Measurements from ENCODE around the gene WFS1.

WFS1 gene, protein sequence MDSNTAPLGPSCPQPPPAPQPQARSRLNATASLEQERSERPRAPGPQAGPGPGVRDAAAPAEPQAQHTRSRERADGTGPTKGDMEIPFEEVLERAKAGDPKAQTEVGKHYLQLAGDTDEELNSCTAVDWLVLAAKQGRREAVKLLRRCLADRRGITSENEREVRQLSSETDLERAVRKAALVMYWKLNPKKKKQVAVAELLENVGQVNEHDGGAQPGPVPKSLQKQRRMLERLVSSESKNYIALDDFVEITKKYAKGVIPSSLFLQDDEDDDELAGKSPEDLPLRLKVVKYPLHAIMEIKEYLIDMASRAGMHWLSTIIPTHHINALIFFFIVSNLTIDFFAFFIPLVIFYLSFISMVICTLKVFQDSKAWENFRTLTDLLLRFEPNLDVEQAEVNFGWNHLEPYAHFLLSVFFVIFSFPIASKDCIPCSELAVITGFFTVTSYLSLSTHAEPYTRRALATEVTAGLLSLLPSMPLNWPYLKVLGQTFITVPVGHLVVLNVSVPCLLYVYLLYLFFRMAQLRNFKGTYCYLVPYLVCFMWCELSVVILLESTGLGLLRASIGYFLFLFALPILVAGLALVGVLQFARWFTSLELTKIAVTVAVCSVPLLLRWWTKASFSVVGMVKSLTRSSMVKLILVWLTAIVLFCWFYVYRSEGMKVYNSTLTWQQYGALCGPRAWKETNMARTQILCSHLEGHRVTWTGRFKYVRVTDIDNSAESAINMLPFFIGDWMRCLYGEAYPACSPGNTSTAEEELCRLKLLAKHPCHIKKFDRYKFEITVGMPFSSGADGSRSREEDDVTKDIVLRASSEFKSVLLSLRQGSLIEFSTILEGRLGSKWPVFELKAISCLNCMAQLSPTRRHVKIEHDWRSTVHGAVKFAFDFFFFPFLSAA

DNA sequence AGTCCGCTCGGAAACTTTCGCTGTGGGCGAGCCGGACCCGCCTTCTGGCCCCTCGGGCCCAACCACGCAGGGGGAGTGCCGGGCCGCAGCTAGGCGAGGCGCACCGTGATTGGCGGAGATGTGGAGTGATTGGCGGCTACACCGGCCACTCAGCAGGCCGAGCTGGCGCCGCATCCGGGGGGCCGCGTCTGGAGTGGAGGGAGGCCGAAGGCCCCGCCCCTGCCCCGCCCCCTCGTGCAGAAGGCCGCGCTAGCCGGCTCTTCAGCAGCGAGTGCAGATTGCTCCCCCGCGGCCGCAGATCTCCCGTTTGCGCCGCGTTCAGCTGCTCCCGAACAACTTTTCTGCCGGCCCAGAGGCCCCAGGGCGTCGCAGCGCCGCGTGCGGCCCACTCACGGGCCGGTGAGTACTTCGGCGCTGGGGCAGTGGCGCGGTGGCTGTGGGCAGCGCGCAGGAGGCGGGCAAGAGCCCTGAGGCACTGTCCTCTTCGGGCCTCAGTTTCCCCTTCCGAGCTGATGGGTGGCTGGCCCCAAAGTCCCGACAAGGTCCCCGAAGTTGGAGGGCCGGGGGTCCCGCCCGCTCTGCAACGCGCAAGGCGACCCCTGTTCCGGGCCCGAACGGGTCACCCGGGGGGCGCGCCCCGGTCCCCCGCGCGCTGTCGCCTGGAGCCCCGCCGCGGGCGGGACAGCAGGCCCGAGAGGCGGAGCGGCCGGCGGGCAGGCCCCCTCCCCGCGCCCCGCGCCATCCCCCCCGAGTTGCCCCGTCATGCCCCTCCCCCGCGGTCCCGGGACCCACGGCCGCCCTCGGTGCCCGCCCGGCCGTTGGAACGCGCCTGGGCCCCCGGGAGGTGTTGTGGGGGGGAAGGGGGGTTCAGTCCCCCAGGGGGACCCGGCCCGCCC is at the start of gene WFS1:
WFS1 (plus strand) TSS at position 235 of the 896 bp plus-strand sequence. CDS start 7,606 bp downstream, outside the sequence.
- DNase-seq (ENCODE audit: low read depth in 2 of 3, low spot score in 1 of 3), result peak; percentile 96 to 99 (median 96)

DNA sequence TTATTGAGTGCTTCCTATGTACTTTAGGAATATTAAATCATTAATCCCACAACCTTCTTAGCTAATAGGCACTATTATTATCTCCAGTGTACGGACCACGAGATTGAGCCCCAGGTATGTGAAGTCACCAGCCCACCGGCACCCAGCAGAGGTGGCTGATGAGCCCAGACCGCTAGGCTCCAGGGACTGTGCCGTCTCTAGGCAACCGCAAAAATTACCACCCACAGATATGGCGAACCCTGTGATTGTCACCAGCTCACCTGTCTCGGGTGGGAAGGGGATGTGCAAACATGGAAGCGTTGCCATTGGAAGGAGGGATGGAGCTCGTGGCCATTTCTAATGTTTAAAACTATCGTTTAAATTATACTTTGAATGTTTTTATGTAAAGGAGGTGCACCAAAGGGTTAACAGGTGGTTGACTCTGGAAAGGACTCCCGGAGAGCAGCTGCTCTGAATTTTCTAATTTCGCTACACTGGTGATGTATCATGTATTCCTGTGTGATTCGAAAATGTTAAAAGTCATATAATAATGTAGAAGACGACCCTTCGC is 48.3 kb upstream of the WFS1 start:
- DNase-seq (ENCODE audit: low read depth in 2 of 3, low spot score in 1 of 3), result no peak

DNA sequence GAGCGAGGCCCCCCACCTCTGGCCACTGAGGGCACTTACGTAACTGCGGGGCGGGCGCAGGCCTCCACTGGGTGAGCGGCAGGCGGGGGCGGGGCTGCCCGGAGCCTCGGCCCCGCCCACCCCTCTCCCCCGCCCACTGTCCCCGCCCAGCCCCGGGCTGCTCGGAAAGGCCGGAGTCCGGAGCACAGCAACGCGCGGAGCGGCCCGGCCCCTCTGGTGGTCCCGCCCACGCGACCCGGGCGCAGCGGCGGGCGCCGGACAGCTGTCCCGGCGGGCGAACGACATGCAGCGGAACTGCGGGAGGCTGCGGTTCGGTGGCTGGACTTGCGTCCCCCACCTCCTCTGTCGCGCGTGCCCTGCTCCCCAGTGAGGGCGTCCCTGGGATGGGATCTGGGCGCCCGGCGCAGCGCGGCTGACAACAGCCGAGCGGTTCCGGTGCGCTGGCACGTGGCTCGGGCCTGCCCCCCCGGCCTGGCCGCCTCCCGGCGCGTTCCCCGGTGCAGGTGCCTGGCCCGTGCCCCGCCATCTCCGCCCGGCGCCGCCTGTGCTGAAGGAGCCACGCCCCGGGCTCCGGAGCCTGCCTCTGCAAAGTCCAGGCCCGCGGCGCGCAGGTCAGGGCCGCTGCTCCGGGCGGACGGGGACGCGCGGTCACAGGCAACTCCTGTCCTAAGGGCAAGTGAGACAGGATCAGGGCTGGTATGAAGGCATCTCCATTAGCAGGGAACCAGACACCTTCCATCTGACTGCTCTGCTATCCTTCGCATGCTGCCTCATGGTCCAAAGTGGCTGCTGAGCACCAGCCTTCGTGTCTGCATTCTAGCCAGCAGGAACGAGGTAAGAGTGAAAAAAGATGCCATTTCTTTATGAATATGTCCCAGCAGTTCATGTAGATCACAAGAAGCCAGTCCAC is 47.5 kb upstream of the WFS1 start:
- DNase-seq (ENCODE audit: low read depth in 2 of 3, low spot score in 1 of 3), result no peak

DNA sequence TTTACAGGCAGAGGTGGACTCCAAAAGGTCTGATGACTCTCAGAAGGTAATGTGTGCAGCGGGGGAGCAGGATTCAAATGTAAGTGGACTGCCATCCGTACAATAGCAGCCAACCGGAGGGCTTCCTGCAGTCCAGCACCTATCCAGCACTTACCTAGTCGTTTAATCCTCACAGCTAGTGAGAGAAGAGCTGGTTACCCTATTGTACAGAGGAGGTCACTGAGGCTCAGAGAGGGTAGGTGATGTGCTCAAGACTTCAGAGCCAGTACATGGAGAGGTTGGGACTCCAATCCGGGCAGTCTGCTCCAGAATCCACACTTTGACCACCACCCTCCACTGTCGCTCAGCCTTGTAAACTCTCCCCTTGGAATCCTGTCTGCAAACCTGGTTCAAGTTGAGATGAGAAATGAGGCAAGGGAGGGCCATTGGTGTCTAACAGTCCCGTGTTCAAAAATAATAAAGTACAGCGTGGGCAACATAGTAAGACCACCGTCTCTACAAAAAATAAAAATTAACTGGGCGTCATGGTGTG is 46.8 kb upstream of the WFS1 start:
- no peak for DNase-seq (ENCODE audit: low read depth in 2 of 3, low spot score in 1 of 3)

DNA sequence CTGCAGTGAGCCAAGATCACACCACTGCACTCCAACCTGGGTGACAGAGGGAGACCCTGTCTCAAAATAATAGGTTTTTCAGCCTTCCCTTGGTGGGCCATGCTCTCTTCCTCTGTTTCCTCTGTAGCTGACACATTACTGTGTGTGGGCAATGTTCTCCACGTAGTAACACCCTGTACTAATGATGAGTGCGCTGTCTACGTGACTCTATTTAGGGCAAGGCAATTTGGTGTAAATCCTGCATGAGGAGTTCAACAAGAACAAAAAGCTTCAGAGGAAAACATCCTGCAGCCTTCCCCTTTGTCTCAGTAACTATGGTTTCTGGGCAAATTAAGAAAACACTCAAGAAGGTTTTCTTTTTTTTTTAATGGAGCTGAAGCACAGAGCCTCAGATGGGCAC is 44.9 kb upstream of the WFS1 start:
- no peak for DNase-seq (ENCODE audit: low read depth in 2 of 3, low spot score in 1 of 3)

DNA sequence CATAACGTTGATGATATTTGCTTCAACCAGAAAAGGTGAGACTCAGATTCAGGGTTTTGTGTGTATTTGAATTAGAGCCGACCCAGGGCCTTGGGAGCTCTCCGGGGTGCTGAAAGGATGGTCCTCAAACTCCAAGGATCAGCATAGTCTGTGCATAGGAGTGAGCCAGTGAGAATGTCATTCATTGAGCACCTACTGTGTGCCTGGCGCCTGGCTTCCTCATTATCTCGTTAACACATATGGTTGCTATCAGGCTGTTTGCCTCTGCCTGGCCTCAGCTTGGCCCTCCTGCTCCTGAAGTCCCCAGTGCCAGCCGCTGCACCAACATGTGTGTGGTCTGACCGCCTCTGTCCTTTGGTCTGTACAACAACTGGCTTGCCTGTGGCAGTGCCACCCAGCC is 44.2 kb upstream of the WFS1 start:
- no peak for DNase-seq (ENCODE audit: low read depth in 2 of 3, low spot score in 1 of 3)

DNA sequence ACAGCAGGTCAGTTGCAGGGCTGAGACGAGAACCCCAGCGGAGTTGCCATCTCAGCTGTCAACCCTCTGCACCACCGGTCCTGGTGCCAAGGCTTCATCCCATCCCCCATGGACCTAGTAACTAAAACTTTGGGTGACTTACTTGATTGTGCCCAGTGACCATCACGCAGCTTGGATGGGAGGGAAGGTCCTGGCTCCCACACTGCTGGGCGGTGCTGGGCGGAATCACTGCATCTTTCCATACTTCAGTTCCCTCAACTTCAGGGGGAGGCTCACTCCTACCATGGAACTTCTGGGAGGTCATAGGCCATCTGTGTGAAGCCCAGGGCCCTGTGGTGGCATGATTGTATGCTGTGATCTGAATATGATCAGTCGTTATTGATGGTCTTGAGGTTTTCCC is 43.1 kb upstream of the WFS1 start:
- DNase-seq (ENCODE audit: low read depth in 2 of 3, low spot score in 1 of 3), result no peak

DNA sequence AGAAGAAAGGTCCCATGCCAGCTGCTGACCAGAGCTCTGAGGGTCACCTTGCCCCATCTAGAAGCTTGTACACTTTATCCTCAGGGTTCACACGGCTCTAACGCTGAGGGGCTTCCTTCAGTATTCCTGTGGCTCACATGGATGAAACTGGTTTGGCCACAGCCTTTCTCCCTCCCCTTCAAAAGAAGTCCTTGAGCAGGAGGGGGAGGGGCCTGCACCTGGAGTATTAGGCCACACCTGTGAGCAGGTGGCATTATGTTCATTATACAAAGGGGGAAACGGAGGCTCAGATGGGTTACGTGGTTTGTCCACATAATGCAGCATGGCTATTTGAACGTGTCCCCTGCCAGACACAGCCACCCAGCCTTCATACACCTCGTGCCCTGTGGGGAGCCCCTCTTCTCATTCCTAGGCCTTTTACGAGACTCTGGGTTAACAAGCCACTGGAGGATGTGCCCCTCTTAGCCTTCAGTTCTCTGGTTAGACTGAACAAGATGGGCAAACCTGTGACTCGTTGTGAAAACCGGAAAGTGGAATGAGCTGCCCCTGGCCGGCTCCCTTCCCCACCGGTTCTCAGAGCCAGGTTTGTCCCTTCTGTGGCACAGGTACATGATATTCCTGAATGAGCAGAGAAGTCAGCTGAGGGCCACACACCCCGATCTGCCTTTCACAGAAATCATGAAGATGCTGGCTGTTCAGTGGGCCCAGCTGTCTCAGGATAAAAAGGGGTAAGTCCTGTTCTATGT is 42.1 kb upstream of the WFS1 start:
- no peak for DNase-seq (ENCODE audit: low read depth in 2 of 3, low spot score in 1 of 3)

DNA sequence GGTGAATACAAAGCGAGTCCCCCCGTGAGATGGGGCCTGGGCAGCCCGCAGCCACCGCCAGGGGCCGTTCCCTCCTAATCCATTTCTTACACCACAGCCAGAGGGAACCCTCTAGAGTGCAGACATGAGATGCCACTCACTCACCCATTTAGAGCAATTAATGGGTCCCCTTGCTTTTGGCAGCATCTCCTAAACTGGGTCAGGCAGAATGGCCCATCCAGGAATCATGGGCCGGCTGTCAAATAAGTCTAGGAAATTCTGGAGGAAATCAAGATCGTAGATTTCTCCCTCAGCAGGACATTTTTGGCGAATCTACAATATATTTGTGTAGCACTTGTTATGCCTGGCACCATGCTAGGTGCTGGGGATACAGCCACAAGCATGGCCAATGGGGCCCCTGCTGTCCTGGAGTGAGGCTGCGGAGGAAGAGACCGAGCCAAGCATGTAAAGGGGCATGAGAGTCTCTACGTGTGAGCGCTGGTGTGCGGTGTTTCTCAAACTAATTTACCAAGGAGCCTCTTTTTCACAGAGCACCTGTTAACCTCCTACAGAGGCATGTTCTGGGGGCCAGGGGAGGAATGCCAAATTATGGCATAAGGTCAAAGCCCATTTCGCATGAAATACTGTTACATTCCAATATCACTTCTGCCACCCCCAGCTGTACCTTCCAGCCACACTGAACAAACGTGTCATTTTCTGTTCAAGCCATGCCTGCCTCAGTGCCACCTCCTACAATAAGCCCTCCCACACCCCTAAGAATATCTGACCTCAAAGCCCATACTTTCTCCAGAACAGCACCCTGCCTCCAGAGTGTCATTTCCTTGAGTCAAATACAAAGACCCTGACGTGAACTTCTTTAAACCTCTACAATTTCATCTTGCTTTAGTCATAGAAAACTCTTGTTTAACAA is 41.2 kb upstream of the WFS1 start:
- no peak for DNase-seq (ENCODE audit: low read depth in 2 of 3, low spot score in 1 of 3)

DNA sequence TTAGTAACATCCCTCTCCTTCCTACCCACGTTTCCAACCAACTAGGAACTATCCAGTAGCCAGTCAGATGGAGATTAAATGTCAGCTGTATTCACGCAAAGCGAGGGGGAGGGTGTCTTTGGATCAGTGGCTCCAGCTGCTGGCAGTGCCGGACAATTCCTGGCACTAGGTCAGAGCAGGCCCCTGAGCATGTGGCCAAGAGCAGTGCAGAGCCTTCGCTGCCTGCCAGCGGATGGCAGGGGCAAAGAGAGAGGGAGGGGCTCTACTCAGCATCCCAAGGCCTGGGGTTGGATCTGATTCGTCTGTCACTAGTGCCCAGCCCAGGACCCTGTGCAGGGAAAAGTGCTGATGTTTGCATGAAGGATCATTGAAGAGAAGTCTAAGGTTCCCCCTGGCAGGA is 40.6 kb upstream of the WFS1 start:
- DNase-seq (ENCODE audit: low read depth in 2 of 3, low spot score in 1 of 3), result no peak

DNA sequence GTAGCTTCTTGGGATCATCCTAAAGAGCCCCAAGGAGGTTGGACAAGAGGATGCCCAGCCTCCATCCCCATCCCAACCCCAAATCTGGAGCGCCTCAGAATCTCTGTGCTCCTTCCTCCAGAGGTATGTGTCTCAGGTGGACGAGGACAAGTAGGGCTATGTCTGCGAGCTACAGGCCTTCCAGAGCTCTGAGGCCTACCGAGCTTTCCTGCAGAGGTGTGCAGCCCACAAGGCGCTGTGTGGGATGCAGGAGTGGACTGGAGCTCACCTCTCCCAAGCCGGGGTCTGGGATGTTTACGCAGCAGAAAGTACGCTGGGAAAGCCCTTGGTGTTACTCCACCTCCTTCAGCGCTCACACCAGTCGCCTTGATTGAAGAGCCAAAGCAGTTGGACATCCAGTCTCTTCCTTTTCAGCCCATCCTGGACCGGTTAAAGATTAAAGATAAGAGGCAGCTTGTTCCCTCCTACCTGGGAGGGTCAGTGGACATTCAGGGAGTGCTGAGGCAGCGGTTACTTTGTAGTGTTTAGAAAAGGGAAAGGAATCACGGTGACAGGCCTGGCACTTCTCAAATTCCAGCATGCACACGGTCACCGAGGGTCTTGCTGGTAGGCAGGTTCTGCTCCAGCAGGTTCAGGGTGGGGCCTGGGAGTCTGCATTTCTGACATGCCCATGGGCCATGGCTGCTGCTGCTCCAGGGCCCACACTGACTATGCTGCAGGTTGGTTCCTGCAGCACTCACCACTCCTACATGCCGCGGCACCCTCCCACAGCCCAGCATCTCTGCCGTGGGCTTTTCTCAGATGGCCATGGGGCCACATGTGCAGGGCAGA is 39.8 kb upstream of the WFS1 start:
- no peak for DNase-seq (ENCODE audit: low read depth in 2 of 3, low spot score in 1 of 3)

DNA sequence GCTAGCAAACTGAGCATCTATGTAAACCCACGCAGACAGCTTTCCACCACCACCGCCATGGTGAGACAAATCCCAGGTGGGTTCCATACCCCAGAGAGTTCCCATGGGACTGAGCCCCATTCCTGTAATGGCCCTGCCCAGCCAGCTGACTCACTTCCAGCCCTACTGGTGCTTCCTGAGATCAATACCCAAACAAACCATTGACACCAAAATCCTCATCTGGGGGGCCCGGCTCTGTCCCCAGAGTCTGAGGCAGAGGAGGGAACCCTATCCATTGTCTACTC is 39.2 kb upstream of the WFS1 start:
- DNase-seq (ENCODE audit: low read depth in 2 of 3, low spot score in 1 of 3), result no peak

DNA sequence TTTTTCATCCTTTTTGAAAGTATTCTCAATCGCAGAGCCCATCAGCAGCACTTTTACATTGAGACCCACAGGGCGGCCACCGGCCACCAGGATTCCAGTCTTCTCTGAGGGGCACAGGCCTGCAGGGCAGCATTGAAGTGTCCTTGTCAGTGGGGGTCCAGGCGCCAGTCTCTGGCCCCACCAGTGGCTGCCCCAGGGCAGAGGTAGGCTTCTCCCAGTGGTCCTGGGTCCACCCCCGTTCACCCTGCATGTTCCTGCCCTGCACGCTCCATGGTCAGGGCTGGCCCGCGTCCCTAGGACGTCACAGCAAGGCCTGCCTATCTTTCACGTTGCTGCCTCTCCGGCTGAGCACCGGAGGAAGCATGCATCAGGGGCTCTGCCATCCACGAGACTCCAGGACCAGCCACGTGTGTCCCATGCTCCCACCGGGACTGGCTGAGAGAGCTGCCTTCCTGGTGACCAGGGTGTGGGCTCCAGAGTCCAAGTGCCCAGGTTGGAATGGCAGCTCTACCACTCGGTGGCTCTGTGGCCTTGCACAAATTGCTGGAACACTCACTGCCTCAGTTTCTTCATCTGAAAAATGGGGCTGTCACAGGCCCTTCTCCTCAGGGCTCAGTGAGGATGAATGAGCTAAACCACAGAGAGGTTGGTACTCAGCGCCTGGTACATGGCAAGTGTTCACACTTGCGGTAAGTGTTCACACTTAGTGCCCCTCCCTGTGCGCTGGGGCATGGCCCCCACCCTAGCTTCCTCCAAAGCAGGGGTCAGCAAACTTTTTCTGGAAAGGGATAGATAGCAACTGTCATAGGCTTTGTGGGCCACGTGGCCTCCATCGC is 38.6 kb upstream of the WFS1 start:
- DNase-seq (ENCODE audit: low read depth in 2 of 3, low spot score in 1 of 3), result no peak

DNA sequence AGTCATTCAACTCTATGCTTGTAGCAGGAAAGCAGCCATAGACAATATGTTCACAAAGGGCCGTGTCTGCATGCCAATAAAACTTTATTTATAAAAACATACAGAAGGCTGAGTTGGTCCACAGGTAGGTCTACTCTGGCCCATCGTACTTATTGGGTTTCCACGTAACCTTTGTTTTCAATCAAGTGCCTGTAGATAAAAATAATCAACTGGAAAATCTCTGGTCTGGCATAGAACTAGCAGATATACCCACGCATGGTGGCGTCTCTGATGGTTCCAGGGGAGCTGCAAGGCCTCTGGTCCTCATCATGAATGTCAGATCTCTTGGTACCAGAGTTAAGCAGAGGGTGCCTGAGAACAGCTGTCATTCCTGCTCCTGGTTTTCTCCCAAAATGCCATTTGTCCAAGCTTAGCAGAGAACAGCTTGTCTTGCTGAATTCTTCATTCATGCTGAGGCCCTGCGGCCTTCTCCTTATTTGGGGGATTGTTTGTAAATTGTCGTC is 37.9 kb upstream of the WFS1 start:
- DNase-seq (ENCODE audit: low read depth in 2 of 3, low spot score in 1 of 3), result no peak

DNA sequence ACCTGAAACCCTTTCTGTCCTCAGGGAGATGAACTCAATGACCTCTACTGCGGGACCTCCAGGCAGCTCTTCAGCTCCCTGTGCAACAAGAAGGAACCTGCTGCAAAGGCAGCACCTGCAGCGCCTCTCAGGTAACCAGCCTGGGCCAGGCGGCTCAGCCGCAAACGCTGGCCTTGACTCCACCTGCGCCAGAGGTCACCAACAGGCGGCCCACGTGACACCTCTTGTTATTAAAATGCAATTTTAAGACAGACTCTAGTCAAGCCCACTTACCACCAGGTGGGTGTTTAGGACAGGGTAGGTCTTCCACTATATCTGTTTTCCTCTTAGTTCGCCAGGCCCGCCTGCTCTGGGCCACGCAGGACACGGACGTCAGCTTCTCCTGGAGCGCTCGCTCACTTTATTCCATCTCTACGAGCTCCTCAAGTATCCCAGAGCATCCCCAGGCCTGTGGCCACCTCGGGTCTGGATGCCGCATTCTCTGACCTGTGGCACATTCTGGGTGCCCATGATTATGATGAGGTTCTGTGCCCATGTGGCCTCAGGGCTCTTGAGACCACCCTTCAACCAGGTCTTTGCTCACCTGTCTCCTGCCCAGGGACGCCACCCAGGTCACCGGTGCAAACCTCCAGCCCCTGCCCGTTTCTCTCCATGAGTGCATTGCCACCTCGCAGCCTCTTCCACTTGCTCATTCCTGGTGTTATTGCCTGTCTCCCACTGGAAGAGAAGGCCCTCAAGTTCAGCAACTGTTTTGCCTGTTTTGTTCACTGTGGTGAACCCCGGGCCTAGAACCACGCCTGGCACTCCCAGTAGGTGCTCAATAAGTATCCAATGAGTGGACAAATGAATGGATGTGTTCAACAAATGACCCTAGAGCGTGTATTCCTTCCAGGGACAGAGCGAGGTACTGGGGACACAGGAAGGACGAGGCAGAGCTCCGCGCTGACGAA is 36.5 kb upstream of the WFS1 start:
- no peak for DNase-seq (ENCODE audit: low read depth in 2 of 3, low spot score in 1 of 3)

All from stimulated activated CD4-positive, alpha-beta T cell treated with anti-CD3 and anti-CD28 coated beads, Interleukin-12 subunit alpha, Interleukin-12 subunit beta, amount 100 ng/mL, for 48 hours (primary cell).